BJ (cell line): Measurements from ENCODE around the gene GRXCR2. TPM values are rescaled to one million over a fixed set of nuclear protein-coding genes. Genes with fewer than 3 reads are reported as not detected.

Source experiments
- CTCF ChIA-PET: fragments of 350-600 bp; formaldehyde crosslinking; extraction: SDS; loops from one replicate; lab custom pipeline; 2021; ENCODE audit warnings: antibody characterized with exemption, inconsistent platforms; lab: Yijun Ruan, JAX
- POLR2A ChIA-PET: fragments of 300-600 bp; sonication (Branson Sonifier 250); formaldehyde crosslinking; extraction: SDS; loops from one replicate; lab custom pipeline; 2021; ENCODE audit warnings: antibody characterized with exemption; lab: Charles Lee
- DNase-seq: peaks from one replicate; pipeline ENCODE4 v3.0.0-alpha.2; 2011; ENCODE audit warnings: low read depth
- H3K27me3 ChIP-seq: 2 replicates; pipeline ENCODE4 v1.6.0; 2011; ENCODE audit warnings: low read length; ENCODE audit not compliant: control insufficient read depth, insufficient read depth
- H3K36me3 ChIP-seq: 2 replicates; pipeline ENCODE4 v1.5.1; 2011; ENCODE audit warnings: low read length; ENCODE audit not compliant: control insufficient read depth, insufficient read depth
- H3K4me3 ChIP-seq: 2 replicates; pipeline ENCODE4 v1.5.1; 2011; ENCODE audit warnings: low read depth, mild to moderate bottlenecking, control low read depth, low read length
- polyA plus RNA-seq: library from polyadenylated mRNA; depleted of rRNA; stranded (reverse); fragments of >200 nt; gene quantifications from 2 replicates; pipeline ENCODE4 v1.2.3, GENCODE V29; 2011
- TF ChIP-seq, protein P1 (sequence below): IDR thresholded peaks from 2 replicates; pipeline ENCODE4 v1.5.1; 2011; ENCODE audit warnings: low read depth, mild to moderate bottlenecking, control low read depth, inconsistent platforms, low read length, moderate library complexity; ENCODE audit not compliant: insufficient read depth

The GRXCR2 gene
- polyA plus RNA-seq, 1 experiment = not detected

DNA sequence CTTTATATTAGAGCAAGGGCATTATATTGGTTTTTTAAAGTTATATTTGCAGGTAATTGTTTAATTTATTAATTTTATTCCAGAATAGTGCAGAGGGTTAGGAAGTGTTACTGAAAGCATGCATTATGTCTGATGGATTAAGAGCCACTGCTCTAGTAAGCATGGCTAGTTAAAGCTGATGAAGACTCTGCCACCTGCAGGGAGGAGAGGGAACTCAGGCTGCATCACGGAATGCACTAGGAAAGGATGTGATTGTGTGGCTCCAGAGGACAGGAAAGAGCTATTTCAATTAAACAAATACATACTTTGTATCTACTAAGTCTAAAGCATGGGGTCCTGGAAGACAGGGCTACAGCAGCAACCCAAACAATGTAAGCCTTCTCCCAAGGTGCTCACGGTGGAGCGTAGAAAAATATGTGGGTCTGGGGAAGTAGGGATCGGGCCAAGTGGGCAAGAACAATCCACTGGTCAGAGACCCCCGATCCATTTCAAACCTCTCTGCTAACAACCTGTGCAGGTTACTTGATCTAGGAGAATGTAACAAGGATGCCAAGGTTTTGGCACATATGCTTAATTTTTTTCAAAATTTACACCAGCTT, 15.3 kb upstream of the GRXCR2 start:
- no peaks in the 10 kb centered on the region for H3K36me3 ChIP-seq
- DNase-seq = no peak
- no peak overlapping the region for H3K4me3 ChIP-seq
- TF ChIP-seq, protein P1, sequence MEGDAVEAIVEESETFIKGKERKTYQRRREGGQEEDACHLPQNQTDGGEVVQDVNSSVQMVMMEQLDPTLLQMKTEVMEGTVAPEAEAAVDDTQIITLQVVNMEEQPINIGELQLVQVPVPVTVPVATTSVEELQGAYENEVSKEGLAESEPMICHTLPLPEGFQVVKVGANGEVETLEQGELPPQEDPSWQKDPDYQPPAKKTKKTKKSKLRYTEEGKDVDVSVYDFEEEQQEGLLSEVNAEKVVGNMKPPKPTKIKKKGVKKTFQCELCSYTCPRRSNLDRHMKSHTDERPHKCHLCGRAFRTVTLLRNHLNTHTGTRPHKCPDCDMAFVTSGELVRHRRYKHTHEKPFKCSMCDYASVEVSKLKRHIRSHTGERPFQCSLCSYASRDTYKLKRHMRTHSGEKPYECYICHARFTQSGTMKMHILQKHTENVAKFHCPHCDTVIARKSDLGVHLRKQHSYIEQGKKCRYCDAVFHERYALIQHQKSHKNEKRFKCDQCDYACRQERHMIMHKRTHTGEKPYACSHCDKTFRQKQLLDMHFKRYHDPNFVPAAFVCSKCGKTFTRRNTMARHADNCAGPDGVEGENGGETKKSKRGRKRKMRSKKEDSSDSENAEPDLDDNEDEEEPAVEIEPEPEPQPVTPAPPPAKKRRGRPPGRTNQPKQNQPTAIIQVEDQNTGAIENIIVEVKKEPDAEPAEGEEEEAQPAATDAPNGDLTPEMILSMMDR = peak; percentile 89
- ChIA-PET POLR2A (interaction anchor here (0.6 kb wide), 1 partner anchor 195 kb away, joined by 3 read pairs; no protein-coding TSS in a partner anchor), CTCF (interaction anchor here (0.5 to 3.5 kb wide), 24 partner anchors 10 to 1693 kb away, joined by 3 to 36 read pairs (median 3); partner anchors contain the start of gene PRELID2)
- no peaks in the 10 kb centered on the region for H3K27me3 ChIP-seq

DNA sequence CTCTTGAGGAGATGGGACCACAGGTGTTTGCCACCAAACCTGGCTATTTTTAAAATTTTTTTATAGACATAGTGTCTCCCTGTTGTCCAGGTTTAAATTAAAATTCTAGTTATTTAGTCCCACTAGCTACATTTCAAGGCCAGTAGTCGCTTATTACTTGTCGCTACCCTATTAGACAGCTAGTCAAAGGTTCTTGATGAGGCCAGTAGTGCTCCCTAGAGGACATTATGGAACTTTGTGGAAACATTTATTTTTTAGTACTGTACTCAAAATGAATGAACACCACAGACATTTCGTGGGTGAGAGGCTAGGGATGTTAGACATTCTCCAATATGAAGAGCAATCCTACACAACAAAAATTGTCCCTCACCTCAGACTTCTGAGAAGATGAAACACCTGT, 14.4 kb upstream of the GRXCR2 start:
- Histone ChIP-seq H3K4me3 (no peak overlapping the region), H3K27me3 (no peaks in the 10 kb centered on the region), H3K36me3 (no peaks in the 10 kb centered on the region)
- DNase-seq = no peak
- ChIA-PET CTCF (interaction anchor here (0.8 to 3.5 kb wide), 9 partner anchors 9 to 1683 kb away, joined by 3 to 36 read pairs (median 4); partner anchors contain the start of gene PRELID2), POLR2A (no interaction called here)
- TF ChIP-seq, protein P1 = no peak

DNA sequence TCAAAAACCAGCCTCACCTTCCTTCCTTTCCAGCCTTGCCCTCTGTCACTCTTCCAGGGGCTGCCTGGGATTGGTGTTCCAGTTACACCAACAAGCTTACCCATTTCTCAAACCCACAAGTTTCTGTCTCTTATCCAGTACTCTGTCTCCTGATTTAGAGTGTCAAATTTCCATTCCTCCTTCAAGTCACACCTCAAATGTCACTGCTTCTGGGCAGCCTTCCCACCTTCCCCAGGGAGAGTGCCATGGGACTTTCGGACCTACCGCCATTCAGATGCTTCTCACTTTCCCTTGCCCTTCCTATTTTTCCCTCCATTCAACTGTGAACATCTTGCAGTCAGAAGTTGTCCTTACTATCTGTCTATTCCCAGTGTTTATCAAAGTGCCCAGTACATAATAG, 2.0 kb upstream of the GRXCR2 start:
- ChIA-PET POLR2A (no interaction called here), CTCF (no interaction called here)
- no peak for DNase-seq
- Histone ChIP-seq H3K4me3 (no peak overlapping the region), H3K27me3 (no peaks in the 10 kb centered on the region), H3K36me3 (no peaks in the 10 kb centered on the region)
- TF ChIP-seq, protein P1 = no peak

GRCh38 chr5:145872486-145872885, 328 bp downstream of the GRXCR2 start:
- no peaks in the 10 kb centered on the region for H3K27me3 ChIP-seq
- no peak for DNase-seq
- TF ChIP-seq, protein P1 = no peak
- no peak overlapping the region for H3K4me3 ChIP-seq
- ChIA-PET CTCF (no interaction called here), POLR2A (no interaction called here)
- no peaks in the 10 kb centered on the region for H3K36me3 ChIP-seq

GRCh38 chr5:145869753-145870152, 3.1 kb downstream of the GRXCR2 start:
- POLR2A ChIA-PET = no interaction called here
- CTCF ChIA-PET = interaction anchor here (1.1 to 2.1 kb wide), 2 partner anchors 9 to 19 kb away, joined by 3 to 11 read pairs; no protein-coding TSS in a partner anchor
- Histone ChIP-seq H3K27me3 (0 out of 2 replicates have a peak, but pooled peaks cover 1% of the 10 kb centered on the region), H3K36me3 (no peaks in the 10 kb centered on the region), H3K4me3 (no peak overlapping the region)
- no peak for DNase-seq
- TF ChIP-seq, protein P1 = no peak
